ENCODE results near the gene P2RX6.
"Not testable (repeated sequence)": the region's sequence is repeated elsewhere in the genome, so short reads cannot be mapped to it uniquely, and the experiment has no call there.

Gene P2RX6

GRCh38 chr22:21014726-21015465 is at the start of gene P2RX6:
TSS of gene P2RX6 (plus strand) at chr22:21015165. CDS start at chr22:21015175, 10 bp downstream.
- peak; percentile 19 for DNase-seq (ENCODE audit: low read depth)

- DNase-seq (ENCODE audit: low read depth): no peak
Observed at GRCh38 chr22:20965888-20966855, 48.8 kb upstream of the P2RX6 start.

- no peak for DNase-seq (ENCODE audit: low read depth)
Observed at GRCh38 chr22:20966883-20967696, 47.9 kb upstream of the P2RX6 start, which contains the start of gene AIFM3. TSS of gene AIFM3 (plus strand) at chr22:20967255. CDS start at chr22:20967945, 690 bp downstream.

GRCh38 chr22:20967697-20968211 is 47.2 kb upstream of the P2RX6 start:
- no peak for DNase-seq (ENCODE audit: low read depth)

GRCh38 chr22:20968281-20968977 is 46.5 kb upstream of the P2RX6 start:
- DNase-seq (ENCODE audit: low read depth): no peak

GRCh38 chr22:20970939-20971657 is 43.9 kb upstream of the P2RX6 start:
- no peak for DNase-seq (ENCODE audit: low read depth)

- not testable (repeated sequence) for DNase-seq (ENCODE audit: low read depth)
Observed at GRCh38 chr22:20972014-20972694, 42.8 kb upstream of the P2RX6 start.

GRCh38 chr22:20972933-20973577 is 41.9 kb upstream of the P2RX6 start:
- DNase-seq (ENCODE audit: low read depth): no peak

- no peak for DNase-seq (ENCODE audit: low read depth)
Observed at GRCh38 chr22:20973634-20974286, 41.2 kb upstream of the P2RX6 start.

- no peak for DNase-seq (ENCODE audit: low read depth)
Observed at GRCh38 chr22:20974336-20974955, 40.5 kb upstream of the P2RX6 start.

- no peak for DNase-seq (ENCODE audit: low read depth)
Observed at GRCh38 chr22:20975541-20976290, 39.2 kb upstream of the P2RX6 start.

GRCh38 chr22:20976291-20976877 is 38.6 kb upstream of the P2RX6 start:
- DNase-seq (ENCODE audit: low read depth): no peak

- DNase-seq (ENCODE audit: low read depth): no peak
Observed at GRCh38 chr22:20977019-20977418, 37.9 kb upstream of the P2RX6 start.

GRCh38 chr22:20977516-20978170 is 37.3 kb upstream of the P2RX6 start:
- no peak for DNase-seq (ENCODE audit: low read depth)

- DNase-seq (ENCODE audit: low read depth): no peak
Observed at GRCh38 chr22:20978419-20978818, 36.5 kb upstream of the P2RX6 start.

- peak; percentile 92 for DNase-seq (ENCODE audit: low read depth)
Observed at GRCh38 chr22:20979243-20979809, 35.6 kb upstream of the P2RX6 start.
